NCI-H1092 (cell line): ENCODE data around the gene GLT6D1.

ENCODE experiments used
- DNase-seq: peaks from one replicate; lab custom pipeline; 2025; lab: John Stamatoyannopoulos, UW

GLT6D1 gene

DNA sequence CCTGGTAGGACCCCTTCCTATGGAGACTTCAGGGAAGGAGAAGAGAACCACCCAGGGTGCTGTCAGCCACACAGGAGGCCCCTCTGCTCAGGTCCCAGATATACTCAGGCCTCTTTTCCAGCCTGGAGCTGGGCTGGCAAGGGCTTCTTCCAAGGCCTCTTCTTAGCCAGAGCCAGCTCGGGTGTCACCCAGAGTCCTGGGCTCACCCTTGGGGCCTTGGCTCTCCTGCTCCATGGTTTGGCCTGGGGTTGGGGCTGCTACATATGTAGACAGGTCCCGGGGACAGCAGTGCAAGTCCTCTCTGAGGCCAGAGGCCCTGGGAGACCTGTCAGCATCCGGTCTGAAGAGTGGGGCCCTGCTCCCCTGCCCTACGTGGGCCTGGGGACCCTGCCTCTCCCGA lies 55.0 kb downstream of the GLT6D1 start:
- no peak for DNase-seq

DNA sequence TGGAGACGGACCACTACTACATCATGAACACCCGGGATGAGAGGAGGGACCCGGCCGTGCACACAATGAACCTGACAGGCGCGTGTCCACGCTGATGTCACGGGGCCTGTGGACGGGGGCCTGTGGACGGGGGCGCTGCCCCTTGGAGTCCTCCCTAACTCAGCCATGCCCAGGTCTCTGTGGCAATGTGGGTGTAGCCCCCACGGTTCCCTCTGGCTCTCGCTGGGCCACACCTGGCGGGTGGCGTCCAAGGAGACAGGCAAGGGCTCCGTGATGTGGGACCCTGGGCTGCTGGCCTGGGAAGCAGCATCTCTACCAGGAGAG lies 55.7 kb downstream of the GLT6D1 start:
- DNase-seq, result no peak

GRCh38 chr9:135582966-135583687 lies 56.2 kb downstream of the GLT6D1 start:
- DNase-seq, result no peak

GRCh38 chr9:135582541-135582940 lies 56.8 kb downstream of the GLT6D1 start:
- DNase-seq, result no peak

- DNase-seq, result no peak
Measured at GRCh38 chr9:135581636-135582426, 57.5 kb downstream of the GLT6D1 start.

DNA sequence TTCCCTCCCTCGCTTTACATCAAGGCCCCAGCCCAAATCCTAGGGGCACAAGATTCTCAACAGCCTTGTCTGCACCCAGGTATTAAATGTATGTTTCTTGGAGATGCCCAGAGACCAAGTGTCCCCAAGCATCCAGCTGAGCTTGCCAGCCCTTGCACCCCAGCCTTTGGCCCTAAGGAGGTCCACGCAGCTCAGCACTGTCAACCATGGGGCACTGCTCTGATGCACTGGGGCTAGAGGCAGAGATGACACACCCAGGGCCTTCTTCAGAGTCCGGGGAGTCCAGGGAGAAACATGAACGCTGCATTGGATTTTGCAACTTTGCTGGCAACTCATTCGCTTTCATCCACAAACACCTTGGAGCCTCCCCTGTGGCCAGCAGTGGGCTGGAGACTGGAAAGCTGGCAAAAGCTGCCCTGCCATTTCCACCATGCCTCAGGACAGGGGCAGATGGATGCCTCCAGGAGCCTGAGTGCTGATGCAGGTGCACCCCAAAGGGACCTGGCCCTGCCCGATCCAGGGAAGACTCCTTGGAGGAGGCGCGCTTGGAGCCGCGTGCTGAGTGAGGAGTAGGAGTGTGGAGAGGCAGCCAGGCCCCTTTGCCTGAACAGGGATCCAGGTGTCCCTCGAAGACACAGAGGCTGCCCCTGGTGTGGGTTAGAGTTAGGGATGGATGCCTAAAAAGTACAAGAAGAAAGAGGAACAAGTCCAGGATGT lies 58.5 kb downstream of the GLT6D1 start:
- DNase-seq, result no peak

DNA sequence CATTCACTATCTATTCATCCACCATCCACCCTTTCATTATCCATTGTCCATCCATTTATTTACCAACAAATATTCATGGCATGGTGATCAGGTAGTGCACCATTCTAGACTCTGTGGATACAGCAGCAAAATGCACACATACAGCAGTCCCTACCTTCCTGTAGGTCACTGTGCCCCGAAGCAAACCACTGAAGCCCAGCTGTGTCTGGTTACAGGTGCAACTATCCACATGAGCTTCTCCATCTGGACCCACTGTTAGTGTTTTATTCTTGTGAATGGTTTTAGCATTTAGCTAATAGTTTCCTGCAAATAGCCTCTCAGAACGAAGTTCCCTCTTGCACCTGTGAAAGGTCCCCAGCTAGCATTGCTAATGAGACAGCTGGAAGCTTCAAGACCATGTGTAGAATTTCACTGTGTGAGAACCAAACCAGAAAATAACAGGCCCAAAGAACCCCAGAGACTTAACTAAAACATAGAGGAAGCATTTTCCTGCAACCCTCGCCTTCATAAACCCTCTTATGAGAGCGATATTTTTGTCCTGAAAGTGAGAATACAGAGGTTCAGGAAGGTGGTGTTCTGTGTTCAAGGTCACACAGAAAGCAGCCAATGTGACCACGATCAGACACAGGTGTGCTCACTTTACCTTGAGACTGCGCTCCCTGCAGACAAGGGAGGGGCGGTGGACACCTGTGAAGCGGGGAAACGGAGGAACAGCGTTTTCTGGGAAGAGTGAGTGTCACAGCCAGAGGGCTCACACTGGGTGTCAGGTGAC lies 59.3 kb downstream of the GLT6D1 start:
- DNase-seq, result no peak

- DNase-seq, result no peak
Measured at GRCh38 chr9:135579356-135579755, 60.0 kb downstream of the GLT6D1 start.

DNA sequence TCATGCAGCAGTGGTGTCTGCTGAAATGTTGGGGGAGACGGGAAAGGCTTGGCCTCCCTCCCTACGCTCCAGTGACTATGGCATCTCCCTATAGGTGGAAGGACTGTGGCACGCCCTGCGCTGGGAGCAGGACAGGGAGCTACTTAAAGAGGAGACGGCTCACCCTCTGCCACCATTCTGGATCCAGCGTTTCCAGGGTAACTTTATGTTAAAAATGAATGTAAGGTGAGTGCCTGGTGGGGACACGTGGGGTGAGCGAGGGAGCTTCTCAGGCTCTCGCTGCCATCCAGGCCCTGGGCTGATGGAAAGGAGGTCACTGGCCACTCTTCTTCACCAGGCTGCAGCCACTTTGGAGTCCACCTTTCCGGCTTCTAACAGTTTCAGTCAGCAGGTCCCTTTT lies 62.1 kb downstream of the GLT6D1 start:
- no peak for DNase-seq

DNA sequence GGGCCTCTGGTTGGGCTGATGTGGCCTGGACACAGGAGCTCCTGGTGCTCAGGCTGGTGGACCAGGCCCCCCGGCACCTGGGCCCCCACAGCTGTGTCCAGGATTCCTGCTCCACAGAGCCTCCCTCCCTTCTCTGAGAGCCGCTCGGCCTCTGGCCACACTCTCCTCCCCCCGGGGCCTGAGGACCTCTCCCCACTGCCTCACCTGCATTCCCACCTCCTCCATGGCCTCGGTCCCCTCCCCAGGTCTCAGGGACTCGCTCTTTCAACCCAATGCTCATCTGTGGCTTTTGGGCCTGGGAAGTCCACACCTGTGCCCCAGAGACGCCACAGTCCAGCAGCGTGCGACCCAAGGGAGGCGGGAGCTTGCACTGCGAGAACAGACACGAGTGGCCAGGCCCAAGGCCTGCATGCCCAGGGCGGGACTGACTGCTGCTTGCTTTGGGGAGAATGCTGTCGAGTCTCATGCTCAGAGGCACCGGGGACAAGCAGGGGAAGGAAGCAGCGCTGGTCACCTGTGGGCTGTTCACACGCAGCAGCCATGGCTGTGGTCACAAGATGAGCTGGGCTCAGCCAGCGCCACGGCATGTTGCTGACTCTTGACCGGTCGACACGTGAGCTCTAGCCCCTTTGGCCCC lies 63.2 kb downstream of the GLT6D1 start:
- DNase-seq, result no peak

GRCh38 chr9:135574943-135575342 lies 64.4 kb downstream of the GLT6D1 start:
- no peak for DNase-seq

- DNase-seq, result no peak
Measured at GRCh38 chr9:135574331-135574730, 65.0 kb downstream of the GLT6D1 start.
